CD4-positive, alpha-beta T cell treated with Interferon gamma for 1 hour (primary cell): ENCODE measurements around the gene MSL1.

Experiments used
- DNase-seq: peaks from one replicate; pipeline ENCODE4 v3.0.0-alpha.2; 2020

The MSL1 gene

DNA sequence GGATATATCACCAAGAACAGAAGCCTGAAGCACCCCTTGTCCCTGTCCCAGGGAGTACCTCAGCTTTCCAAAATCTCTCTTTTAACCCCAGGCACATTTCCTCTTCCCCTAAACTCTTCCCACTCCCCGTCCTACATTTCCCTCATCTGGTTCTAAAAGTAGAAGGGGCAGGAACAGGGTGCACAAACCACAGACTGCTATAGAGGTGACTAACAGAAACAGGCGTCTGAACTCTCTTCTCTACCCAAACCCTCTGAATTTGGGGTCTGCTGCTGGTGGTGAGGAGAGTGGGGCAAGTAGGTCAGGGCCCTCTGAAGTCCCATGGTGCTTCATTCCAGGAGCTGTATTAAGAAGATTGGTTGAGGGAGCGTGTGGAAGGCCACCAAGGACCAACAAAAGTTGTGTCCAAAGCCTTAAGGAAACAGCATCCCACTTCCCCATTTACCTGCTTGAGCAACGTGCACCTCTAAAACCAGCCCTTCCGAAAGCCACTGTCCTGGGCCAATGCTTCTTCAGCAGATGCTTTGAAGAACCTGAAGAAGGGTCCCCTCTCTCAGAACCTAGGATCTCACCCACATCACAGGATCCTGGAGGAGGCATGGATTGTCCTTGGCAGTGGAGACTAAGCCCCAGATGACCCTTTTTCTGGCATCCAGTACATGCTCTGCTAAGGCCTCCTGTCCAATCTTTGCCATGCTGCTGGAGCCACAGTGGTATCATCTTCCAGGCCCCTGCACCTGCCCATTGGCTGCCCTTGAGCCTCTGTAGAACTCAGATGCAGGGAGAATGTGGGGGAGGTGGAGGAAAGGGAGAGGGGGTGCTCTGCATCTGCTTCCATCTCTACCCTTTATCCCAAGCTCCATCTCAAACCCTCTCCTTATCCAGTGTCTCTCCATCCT is 15.7 kb upstream of the MSL1 start:
- no peak for DNase-seq

DNA sequence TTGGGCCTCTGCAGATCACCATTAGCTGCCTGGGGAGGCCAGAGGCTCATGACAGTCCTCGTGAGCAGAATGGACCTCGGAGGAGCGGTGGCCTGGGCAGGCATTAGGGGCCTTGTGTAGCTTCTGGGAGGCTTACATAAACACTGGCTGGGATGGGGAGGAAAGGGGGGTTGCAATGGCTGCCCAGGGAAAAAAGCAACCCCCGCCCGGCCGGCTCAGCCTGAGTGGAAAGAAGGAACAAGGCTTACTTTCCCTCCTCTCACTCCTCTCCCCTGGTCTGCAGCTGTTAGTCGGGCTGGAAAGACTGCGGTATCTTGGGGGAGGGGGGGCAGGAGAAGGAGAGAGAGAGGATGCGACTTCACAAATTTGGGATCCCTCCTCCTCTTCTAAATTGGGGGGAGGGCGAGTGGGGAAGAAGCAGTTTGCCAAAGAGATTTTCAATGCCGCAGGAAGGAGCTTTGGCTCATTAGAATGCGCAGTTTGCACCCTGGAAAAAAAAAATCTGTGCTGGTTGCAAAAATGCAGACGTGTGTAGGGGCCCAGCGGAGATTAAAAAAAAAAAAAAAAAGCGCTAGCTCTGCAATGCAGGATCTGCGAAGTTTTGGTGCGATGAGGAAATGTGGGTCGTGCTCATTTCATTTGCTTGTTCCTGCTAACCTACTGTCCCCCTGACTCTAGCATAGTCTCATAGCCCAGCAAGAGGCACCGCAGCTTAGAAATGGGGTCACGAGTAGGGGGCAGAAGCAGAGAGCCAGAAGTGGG is 14.8 kb upstream of the MSL1 start:
- no peak for DNase-seq

DNA sequence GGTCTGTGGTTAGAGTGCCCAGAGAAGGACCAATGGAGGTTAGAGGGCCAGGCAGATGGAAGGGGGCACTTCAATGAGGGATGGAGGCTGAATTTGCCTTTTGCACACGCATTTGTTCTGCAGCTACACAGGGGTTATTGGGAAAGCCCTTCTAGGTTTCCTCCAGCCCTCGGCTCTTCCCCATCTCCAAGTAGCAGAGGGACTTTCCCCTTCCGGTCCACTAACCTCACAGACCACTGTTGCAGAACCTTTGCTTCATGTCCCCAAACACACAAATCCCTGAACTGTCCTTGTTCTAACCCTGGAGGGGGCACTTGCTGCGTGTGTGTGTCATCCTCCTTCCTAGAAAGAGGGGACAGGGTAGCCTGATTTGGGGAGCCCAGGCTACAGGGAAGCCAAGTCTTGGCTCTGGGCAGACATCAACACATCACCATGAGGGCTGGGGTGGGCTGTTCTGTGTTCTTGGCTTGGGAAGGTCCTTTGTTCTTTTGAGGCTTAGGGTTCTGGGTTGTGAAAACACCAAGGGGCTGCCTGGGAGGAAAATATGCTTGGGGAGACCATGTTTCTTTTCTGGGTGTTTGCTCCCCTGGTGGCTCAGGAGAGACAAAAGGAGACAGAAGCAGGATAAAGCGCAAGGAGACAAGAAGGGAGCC is 14.1 kb upstream of the MSL1 start:
- DNase-seq: peak; percentile 22

DNA sequence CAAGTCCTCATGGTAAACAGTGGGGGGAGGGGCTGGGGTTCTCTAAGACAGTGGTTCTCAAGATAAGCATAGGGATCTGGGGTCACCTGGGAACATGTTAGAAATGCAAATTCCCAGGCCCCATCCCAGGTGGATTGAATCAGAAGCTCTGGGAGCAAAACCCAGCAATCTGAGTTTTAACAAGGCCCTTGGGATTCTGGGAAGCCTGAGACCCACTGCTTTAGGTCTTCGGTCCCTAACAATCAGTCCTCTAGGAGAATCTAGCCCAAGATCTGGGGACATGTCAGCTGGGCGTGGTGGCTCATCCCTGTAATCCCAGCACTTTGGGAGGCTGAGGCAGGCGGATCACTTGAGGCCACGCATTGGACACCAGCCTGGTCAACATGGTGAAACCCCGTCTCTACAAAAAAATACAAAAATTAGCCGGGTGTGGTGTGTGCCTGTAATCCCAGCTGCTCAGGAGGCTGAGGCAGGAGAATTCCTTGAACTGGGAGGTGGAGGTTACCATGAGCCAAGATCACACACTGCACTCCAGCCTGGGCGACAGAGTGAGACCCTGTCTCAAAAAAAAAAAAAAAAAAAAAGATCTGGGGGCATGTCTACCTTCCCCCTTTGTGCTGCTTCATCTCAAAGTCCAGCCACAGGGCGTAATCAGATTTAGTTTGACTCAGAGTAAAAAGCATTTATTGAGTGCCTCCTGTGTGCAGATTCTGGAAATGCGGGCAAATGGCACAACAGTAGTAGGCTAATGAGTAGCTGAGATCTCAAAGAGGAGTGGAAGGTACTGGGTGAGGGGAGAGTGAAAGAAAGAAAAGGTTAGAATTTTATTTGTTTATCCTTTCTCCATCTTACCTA is 12.6 kb upstream of the MSL1 start:
- DNase-seq: no peak

DNA sequence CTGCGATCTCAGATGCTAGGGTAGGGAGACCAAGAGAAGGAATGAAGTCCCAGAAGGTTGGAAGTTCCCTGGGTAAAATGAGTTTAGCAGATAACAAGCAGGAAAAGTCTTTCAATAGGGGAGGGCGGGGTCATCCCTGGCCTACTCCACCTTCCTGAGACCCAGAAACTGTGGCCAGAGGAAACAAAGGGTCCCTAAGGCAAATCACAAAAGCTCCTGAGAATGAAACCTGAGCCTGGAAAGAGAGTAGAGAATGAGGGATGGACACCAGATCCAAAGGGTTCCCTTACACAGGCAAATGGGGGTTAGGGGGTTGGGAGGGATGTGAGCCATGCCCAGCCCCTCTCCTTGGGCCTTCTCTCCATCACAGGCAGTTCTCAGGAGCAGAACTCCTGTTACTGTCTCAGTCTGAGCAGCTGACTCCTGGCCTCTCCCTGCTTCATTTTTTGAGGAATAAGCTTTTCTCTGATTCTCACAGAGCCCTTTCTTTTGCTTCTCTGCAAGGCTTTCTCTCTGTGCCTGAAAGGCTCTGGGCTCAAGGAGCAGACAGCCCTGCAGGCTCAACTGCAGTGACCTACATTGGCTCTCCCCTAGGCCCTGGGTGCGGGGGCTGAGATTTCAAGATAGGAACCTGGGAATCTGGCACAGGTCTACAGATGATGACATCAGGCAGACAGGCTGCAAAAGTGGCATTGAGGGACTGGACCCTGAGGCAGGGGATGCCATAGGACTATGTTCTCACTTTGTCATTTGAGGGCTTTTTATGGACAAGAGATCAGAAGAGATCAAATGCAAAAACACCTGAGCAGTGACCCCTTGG is 11.5 kb upstream of the MSL1 start:
- DNase-seq: no peak

DNA sequence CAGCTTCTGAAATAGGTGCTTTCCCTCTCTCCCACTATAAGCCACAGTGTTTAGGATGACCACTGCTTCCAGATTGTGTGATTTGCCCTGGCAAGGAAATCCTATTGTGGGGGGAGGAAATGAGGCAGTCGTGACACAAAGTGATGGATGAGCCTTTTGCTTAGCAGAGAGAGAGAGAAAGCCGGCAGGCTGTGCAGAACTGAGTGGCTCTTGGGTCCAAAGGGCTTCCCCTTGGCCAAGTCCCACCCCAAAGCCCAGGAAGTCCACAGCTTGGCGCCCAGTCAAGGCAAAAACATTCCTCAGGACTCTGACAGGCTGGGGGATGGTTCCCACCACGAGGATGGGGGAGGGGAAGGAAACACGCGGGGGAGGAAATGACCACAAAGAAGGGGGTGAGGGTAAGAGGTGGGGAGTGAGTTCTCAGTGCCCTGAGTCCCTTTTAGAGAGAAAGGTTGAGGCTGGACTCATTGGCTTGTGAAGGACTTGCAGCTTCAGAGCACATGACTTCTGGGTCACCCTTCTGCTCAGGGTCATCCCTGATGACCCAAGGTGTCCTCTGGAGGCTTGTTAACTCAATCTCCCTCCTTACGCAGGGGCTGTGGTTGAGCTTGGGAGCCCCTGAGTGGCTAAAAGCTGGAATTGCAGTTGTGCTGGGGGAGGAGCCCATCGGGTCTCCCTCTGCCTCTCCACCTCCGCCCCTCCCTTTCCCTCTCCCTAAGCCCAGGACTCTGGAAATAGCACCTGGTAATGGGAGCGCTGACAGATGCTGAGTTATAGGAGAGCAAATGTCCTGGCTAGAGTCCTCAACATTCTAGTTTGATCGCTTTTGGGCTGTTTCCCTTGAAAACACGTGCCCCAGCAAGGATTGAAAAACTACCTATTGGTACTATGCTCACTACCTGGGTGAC is 10.3 kb upstream of the MSL1 start:
- DNase-seq: peak; percentile 77

DNA sequence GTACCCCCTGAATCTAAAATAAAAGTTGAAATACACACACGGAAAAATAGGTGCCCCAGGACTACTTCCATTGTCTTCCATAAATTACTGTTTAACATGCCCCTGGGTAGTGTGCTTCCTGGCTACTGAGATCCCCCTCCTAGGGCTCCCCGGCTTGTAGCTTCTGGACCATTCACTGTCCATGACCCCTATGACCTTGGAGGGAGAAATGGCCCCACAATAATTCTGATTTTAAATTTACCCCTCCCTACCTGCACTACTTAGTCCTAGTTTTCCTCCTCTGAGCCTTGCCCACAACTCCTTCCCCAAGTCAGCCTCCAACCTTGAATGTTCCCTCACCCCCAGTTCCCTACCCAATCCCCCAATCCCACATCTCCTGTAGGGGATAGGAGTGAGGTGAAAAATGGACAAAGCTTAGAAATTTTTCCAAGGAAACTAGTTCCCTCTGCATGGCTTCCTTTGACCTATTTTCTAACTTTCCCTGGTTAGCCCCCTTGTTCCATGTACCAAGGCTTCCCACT is 9.5 kb upstream of the MSL1 start:
- DNase-seq: no peak

DNA sequence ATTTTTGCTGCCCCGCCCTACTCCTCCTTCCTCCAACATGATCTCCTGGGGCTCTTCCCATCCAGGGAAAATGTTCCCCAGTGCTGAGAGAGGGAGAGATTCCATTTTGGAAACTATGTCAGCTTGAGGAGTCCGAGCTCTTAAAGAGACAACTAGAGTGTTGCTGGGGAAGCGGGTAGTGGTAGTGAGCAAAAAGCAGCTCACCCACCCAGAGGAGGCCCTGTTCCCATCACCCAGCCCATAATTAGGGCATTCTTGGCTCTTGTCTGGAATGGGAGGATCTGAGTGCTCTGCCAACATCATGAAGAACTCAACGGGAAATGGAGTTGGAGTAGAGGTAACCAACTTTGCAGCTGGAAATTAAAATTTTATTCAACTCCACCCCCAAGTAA is 9.1 kb upstream of the MSL1 start:
- DNase-seq: no peak

DNA sequence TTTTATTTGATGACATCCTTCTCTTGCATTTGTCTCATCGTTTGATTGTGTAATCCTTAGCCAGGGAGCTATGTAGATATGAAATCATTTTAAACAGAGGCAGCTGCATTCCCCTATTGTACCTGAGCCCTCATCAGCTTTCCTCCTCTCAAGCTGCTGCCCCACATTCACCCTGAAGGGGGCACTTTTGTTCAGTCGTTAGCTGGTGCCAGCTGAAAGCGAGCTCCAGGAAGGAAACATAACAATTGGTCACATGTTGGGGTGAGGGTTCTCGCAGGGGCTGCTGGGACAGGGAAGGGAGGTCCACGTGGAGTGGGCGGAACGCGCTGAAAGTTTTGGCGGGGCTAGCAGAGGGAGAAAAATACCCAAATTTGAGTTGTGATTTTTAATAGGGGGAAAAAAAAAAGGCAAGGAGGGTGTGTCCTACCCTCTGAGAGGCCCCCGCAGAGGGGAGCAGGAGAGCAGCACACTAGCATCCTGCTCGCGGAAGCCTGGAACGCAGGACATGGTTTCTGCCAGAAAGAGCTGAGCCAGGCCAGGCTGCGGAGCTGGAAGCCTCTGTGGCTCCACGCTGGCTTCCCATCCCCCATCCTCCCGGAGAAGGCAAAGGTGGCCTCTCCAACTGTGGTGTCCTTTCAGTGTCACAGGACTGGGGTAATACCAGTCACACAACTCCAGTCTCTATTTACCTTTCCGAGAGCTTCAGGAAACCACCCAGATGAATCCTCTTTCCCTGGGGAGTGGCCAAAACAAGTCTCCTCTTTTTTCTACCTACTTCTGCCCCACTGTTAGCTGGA is 8.5 kb upstream of the MSL1 start:
- peak; percentile 92 for DNase-seq

DNA sequence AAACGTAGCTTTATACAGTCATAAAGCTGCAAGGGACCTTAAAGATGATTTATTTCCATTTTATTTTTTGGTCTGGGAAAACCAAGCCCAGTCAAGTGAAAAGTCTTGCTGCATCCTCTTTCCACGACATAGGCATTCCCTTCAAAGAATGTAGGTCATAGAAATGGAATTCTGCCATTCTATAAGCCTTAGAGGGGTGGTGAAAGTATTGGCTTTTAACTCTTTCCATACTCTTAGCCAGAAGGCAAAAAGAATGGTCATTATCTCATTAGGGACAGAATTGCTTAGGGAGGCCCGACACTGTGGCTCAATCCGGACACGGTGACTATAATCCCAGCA is 7.9 kb upstream of the MSL1 start:
- no peak for DNase-seq

DNA sequence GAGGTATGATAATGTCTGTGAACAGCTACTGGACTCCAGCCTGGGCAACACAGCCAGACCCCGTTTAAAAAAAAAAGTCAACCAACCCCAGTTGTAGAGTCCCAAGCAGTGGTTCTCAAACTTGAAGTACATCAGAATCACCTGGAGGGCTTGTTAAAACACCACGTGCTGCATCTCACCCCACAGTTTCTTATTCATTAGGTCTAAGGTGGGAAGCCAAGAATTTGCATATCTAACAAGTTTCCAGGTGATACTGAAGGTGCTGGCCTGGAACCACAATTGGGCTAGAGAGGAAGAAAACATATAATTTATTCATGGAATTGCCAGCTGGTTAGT is 6.7 kb upstream of the MSL1 start:
- no peak for DNase-seq

DNA sequence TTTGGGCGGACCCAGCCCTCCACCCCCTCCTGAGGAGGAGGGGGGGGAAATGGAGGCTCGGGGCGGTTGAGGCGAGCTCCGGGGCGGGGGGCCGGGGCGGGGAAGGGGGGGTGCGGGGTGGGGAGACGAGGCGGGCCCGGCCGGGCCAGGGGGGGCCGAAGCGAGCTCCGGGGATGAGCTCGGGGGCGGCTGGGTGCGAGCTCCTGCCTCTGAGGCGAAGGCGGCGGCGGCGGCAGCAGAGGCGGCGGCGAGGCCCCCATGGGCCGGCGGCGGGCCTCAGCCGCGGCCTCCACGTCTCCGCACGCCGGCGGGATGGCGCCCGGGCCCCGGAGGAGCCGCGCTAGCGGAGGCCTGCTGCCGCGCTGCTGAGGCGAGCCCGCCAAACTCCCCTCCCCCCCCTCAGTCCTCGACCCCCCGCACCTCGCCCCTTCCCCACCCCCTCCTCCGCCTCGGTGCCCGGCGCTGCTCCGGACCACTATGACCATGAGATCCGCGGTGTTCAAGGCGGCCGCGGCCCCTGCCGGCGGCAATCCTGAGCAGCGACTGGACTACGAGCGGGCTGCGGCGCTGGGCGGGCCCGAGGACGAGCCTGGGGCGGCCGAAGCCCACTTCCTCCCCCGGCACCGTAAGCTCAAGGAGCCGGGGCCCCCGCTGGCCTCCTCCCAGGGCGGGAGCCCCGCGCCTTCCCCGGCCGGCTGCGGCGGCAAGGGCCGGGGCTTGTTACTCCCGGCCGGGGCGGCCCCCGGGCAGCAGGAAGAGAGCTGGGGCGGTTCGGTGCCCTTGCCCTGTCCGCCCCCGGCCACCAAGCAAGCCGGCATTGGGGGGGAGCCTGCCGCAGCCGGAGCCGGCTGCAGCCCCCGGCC is 596 bp downstream of the MSL1 start:
- DNase-seq: no peak

DNA sequence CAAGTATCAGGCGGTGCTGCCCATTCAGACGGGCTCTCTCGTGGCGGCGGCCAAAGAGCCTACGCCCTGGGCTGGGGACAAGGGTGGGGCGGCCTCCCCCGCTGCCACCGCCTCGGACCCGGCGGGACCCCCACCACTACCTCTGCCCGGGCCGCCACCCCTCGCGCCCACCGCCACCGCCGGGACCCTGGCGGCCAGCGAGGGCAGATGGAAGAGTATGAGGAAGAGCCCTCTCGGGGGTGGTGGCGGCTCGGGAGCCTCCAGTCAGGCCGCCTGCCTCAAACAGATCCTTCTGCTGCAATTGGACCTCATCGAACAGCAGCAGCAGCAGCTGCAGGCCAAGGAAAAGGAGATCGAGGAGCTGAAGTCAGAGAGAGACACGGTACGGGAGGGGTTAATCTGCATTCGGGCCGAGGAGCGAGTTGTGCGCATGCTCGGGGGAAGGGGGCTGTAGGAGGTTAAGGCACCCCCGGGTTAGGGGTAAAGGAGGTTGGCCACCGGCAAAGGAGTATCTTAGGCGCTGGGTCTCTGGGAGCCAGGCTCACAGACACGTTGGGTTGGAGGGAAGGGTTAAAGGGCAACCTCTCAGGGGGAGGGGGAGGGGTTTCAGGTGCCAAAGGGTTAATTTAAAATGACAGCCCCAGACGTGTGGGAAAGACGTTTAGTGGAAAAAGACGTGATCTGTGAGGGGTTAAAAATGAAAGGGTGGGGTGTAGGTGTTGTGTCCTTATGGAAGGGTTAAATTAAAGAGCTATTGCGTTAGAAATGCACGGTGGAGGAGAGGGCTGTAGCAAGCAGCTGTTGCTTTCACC is 1.4 kb downstream of the MSL1 start:
- DNase-seq: peak; percentile 44

DNA sequence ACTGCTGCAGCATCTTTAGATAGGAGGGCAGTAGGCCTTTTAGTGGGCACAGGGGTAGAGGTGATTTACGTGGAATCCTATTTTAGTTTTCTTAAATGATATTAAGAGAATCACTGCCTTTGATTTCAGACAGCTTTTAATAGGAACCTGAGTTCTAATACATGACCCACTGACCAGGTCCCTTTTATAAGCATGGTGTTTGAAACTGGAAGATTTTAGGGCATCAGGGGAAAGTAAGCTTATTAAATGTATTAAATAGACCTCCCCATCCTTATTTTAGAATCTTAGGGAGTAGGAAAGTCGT is 2.0 kb downstream of the MSL1 start:
- DNase-seq: no peak

DNA sequence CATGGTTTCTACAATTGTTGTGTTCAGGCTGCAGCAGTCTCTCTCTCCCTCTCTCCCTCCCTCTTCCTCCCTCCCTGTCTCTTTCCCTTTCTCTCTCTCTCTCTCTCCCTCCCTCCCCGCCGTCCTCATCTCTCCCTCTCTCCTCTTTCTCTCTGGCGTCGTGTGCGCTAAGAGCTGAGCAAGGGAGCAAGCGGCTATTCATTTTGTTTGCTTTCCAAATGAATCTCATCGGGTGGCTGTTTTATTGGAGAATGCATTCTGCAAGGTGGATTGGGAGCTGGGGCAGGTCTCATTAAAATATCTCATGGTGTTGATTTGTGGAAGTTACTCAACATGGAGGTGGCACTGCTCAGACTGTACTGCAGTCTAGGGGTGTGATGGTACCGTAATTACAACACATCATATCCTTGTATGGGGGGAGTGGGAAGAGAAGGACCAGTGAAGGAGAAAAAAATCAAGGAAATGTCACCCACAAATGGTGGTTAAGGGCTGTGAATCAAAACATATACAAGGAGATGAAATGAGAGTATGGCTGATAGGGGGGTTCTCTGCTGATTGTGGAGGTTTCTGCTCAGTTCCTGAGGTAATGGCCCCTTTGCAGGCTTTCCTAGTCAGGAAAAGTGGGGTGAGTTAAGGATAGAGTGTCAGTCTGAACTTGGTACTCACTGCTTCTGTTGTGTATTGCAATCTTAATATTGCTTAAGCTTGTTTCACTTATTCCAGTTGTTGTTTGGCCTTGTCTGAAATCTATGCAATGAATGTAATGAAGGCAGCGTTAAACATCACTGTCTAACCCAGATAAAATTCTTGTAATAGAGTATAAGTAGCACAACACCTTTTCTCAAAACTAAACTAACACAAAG is 2.7 kb downstream of the MSL1 start:
- DNase-seq: no peak

DNA sequence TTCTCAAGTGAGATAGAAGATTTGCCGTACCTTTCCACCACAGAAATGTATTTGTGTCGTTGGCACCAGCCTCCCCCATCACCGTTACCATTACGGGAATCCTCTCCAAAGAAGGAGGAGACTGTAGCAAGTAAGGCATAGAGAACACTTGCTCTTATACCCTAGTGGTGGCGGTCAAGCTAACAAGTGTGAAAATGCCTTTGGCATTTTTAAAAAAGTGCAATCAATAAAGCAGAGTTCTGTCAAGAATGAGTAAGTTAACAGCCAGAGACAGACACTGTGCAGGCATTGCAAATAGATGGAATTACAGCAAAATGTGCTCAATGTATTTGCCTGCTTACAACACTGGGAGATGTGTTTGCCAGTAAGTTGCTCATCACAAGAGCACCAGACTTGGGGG is 7.7 kb downstream of the MSL1 start:
- DNase-seq: no peak

DNA sequence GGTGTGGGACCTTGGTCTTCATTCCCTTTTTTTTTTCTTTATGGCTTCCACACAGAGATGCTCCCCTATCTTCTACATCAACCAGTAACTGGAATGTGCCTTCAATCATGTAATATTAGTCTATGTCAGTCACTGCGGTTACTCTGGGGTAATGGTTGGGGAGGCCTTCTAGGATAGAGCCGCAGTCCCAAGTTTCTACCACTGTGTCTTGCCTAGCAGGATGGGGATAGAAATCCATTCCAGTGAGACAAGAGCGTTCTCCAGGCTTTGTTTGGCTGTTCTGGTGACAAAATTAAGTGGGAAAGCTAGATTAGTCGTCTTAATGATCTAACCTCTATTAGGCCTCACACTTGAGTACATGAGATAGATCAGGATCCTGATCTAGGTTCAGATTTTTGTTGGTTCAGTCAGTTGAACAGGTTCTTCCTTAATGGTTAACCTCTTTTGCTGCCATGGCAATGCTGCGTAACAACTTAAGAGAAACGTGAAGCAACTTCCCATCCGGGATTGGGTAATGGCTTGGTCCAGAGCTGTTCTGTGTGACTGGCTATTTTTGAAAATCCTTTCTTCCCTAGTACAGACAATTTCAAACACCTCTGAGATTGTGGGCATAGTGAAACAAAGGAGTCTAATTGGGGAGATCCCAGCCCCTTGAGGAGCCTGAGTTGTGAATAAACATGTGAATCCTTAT is 8.7 kb downstream of the MSL1 start:
- peak; percentile 55 for DNase-seq
